ENCODE results near the gene REV1. TPM values are rescaled to one million over a fixed set of nuclear protein-coding genes. Genes with fewer than 3 reads are reported as not detected.

The REV1 gene
- total RNA-seq, 1 donor from 2014 or later: 24.4 TPM

- Mint-ChIP-seq H3K4me3 (ENCODE audit: unreplicated experiment) (no peak overlapping the region), H3K4me1 (ENCODE audit: low read depth, unreplicated experiment) (peaks cover 15% of the 10 kb centered on the region), H3K27me3 (ENCODE audit: low read depth, unreplicated experiment) (no peaks in the 10 kb centered on the region), H3K9me3 (ENCODE audit: unreplicated experiment) (no peaks in the 10 kb centered on the region), H3K36me3 (ENCODE audit: low read depth, unreplicated experiment) (peaks cover 11% of the 10 kb centered on the region), H3K27ac (ENCODE audit: unreplicated experiment) (peak overlapping the region; percentile 8)
- Histone ChIP-seq H2AFZ (ENCODE audit: low read depth, low read length) (no peak overlapping the region), H3K36me3 (ENCODE audit: insufficient read depth, low read length) (peaks cover 62% of the 10 kb centered on the region), H4K20me1 (ENCODE audit: insufficient read depth, low read length) (no peaks in the 10 kb centered on the region), H3K27ac (ENCODE audit: low read depth, low read length) (no peak overlapping the region), H3K4me3 (ENCODE audit: insufficient read depth, low read depth, low read length) (no peak overlapping the region), H3K4me1 (ENCODE audit: insufficient read depth, low read length) (no peaks in the 10 kb centered on the region), H3K79me2 (ENCODE audit: insufficient read depth, low read length) (no peaks in the 10 kb centered on the region), H3K9me3 (ENCODE audit: insufficient read depth, low read depth, low read length) (no peaks in the 10 kb centered on the region), H3K27me3 (ENCODE audit: insufficient read depth, low read length) (no peaks in the 10 kb centered on the region), H3K9ac (ENCODE audit: low read length) (no peak overlapping the region), H3K4me2 (ENCODE audit: low read length) (no peak overlapping the region)
- FAIRE-seq (no peak), DNase-seq (ENCODE audit: low read depth) (no peak)
- no peak for TF ChIP-seq CTCF (IDR thresholded peaks at IDR 0.05; ENCODE audit: insufficient read depth, low read depth, low read length)
- TF ChIP-seq EZH2 (IDR thresholded peaks at IDR 0.05; ENCODE audit: insufficient read depth, low read length): no peak
Measured at GRCh38 chr2:99404039-99404796, 85.6 kb downstream of the REV1 start.

GRCh38 chr2:99403524-99403923 lies 86.3 kb downstream of the REV1 start:
- no peaks in the 10 kb centered on the region for H3K4me1 ChIP-seq (ENCODE audit: insufficient read depth, low read length)
- Mint-ChIP-seq H3K4me1 (ENCODE audit: low read depth, unreplicated experiment) (peaks cover 15% of the 10 kb centered on the region), H3K27ac (ENCODE audit: unreplicated experiment) (peak overlapping the region; percentile 8), H3K4me3 (ENCODE audit: unreplicated experiment) (no peak overlapping the region), H3K27me3 (ENCODE audit: low read depth, unreplicated experiment) (no peaks in the 10 kb centered on the region), H3K36me3 (ENCODE audit: low read depth, unreplicated experiment) (peaks cover 12% of the 10 kb centered on the region), H3K9me3 (ENCODE audit: unreplicated experiment) (no peaks in the 10 kb centered on the region)
- no peaks in the 10 kb centered on the region for H4K20me1 ChIP-seq (ENCODE audit: insufficient read depth, low read length)
- H3K79me2 ChIP-seq (ENCODE audit: insufficient read depth, low read length): no peaks in the 10 kb centered on the region
- no peaks in the 10 kb centered on the region for H3K9me3 ChIP-seq (ENCODE audit: insufficient read depth, low read depth, low read length)
- FAIRE-seq (peak; percentile 17), DNase-seq (ENCODE audit: low read depth) (no peak)
- H3K27me3 ChIP-seq (ENCODE audit: insufficient read depth, low read length): no peaks in the 10 kb centered on the region
- no peak overlapping the region for H3K27ac ChIP-seq (ENCODE audit: low read depth, low read length)
- no peak overlapping the region for H3K4me2 ChIP-seq (ENCODE audit: low read length)
- H2AFZ ChIP-seq (ENCODE audit: low read depth, low read length): no peak overlapping the region
- no peak overlapping the region for H3K4me3 ChIP-seq (ENCODE audit: insufficient read depth, low read depth, low read length)
- TF ChIP-seq EZH2 (IDR thresholded peaks at IDR 0.05; ENCODE audit: insufficient read depth, low read length): no peak
- H3K36me3 ChIP-seq (ENCODE audit: insufficient read depth, low read length): peaks cover 68% of the 10 kb centered on the region
- no peak overlapping the region for H3K9ac ChIP-seq (ENCODE audit: low read length)

- Histone ChIP-seq H3K4me3 (ENCODE audit: insufficient read depth, low read depth, low read length) (no peak overlapping the region), H4K20me1 (ENCODE audit: insufficient read depth, low read length) (no peaks in the 10 kb centered on the region), H3K79me2 (ENCODE audit: insufficient read depth, low read length) (no peaks in the 10 kb centered on the region), H3K4me1 (ENCODE audit: insufficient read depth, low read length) (no peaks in the 10 kb centered on the region), H2AFZ (ENCODE audit: low read depth, low read length) (no peak overlapping the region), H3K27me3 (ENCODE audit: insufficient read depth, low read length) (no peaks in the 10 kb centered on the region), H3K36me3 (ENCODE audit: insufficient read depth, low read length) (peaks cover 72% of the 10 kb centered on the region), H3K9ac (ENCODE audit: low read length) (no peak overlapping the region), H3K4me2 (ENCODE audit: low read length) (no peak overlapping the region), H3K9me3 (ENCODE audit: insufficient read depth, low read depth, low read length) (no peaks in the 10 kb centered on the region), H3K27ac (ENCODE audit: low read depth, low read length) (no peak overlapping the region)
- Mint-ChIP-seq H3K27me3 (ENCODE audit: low read depth, unreplicated experiment) (no peaks in the 10 kb centered on the region), H3K36me3 (ENCODE audit: low read depth, unreplicated experiment) (peaks cover 12% of the 10 kb centered on the region), H3K4me3 (ENCODE audit: unreplicated experiment) (no peak overlapping the region), H3K27ac (ENCODE audit: unreplicated experiment) (no peak overlapping the region), H3K9me3 (ENCODE audit: unreplicated experiment) (no peaks in the 10 kb centered on the region), H3K4me1 (ENCODE audit: low read depth, unreplicated experiment) (peaks cover 15% of the 10 kb centered on the region)
- TF ChIP-seq CTCF (IDR thresholded peaks at IDR 0.05; ENCODE audit: insufficient read depth, low read depth, low read length) (no peak), EZH2 (IDR thresholded peaks at IDR 0.05; ENCODE audit: insufficient read depth, low read length) (no peak)
- DNase-seq (ENCODE audit: low read depth): no peak
- FAIRE-seq: no peak
Measured at GRCh38 chr2:99403084-99403483, 86.7 kb downstream of the REV1 start.

All from astrocyte (in vitro differentiated cells and primary cell).